H9 (cell line): Measurements from ENCODE around the gene ATP6V1B1. TPM values are rescaled to one million over a fixed set of nuclear protein-coding genes. Genes with fewer than 3 reads are reported as not detected.

Source experiments
- DNase-seq: peaks from one replicate; pipeline ENCODE4 v3.0.0-alpha.2; 2017
- H2AFZ ChIP-seq: one replicate; pipeline ENCODE4 v1.6.1; 2013; ENCODE audit warnings: mild to moderate bottlenecking, low read length, control low read depth, moderate library complexity
- H2AK5ac ChIP-seq: 2 replicates; pipeline ENCODE4 v1.6.1; 2013; ENCODE audit warnings: low read length, control low read depth, mixed read lengths; ENCODE audit not compliant: insufficient read length
- H2BK120ac ChIP-seq: one replicate; pipeline ENCODE4 v1.6.1; 2013; ENCODE audit warnings: low read depth, mild to moderate bottlenecking, low read length, control low read depth, inconsistent platforms; ENCODE audit not compliant: poor library complexity, severe bottlenecking
- H2BK12ac ChIP-seq: 2 replicates; pipeline ENCODE4 v1.6.1; 2013; ENCODE audit warnings: low read length, control low read depth, mixed read lengths, low read depth; ENCODE audit not compliant: insufficient read length
- H2BK15ac ChIP-seq: 2 replicates; pipeline ENCODE4 v1.6.1; 2013; ENCODE audit warnings: low read depth, low read length, control low read depth
- H2BK20ac ChIP-seq: one replicate; pipeline ENCODE4 v1.6.1; 2013; ENCODE audit warnings: low read depth, mild to moderate bottlenecking, low read length, control low read depth, inconsistent platforms; ENCODE audit not compliant: poor library complexity, severe bottlenecking
- H2BK5ac ChIP-seq: 2 replicates; pipeline ENCODE4 v1.6.1; 2013; ENCODE audit warnings: low read length, control low read depth, mixed read lengths; ENCODE audit not compliant: insufficient read length
- H3K14ac ChIP-seq: 2 replicates; pipeline ENCODE4 v1.6.1; 2013; ENCODE audit warnings: low read length, control low read depth; ENCODE audit not compliant: insufficient read depth
- H3K18ac ChIP-seq: 2 replicates; pipeline ENCODE4 v1.6.1; 2013; ENCODE audit warnings: low read depth, mild to moderate bottlenecking, mixed read lengths, low read length, control low read depth; ENCODE audit not compliant: insufficient read length
- H3K23ac ChIP-seq: 2 replicates; pipeline ENCODE4 v1.6.1; 2013; ENCODE audit warnings: low read length, control low read depth, mixed read lengths, low read depth; ENCODE audit not compliant: insufficient read length
- H3K23me2 ChIP-seq: 2 replicates; pipeline ENCODE4 v1.6.1; 2013; ENCODE audit warnings: low read depth, mild to moderate bottlenecking, mixed read lengths, low read length, control low read depth; ENCODE audit not compliant: insufficient read length, poor library complexity, severe bottlenecking
- H3K27ac ChIP-seq: 2 replicates; pipeline ENCODE4 v1.5.1; 2013; ENCODE audit warnings: low read length, control low read depth, mixed read lengths, low read depth; ENCODE audit not compliant: insufficient read length
- H3K27me3 ChIP-seq: 2 replicates; pipeline ENCODE4 v1.6.1; 2013; ENCODE audit warnings: low read length, control low read depth, inconsistent platforms; ENCODE audit not compliant: insufficient read depth
- H3K4ac ChIP-seq: 2 replicates; pipeline ENCODE4 v1.6.1; 2013; ENCODE audit warnings: low read depth, mild to moderate bottlenecking, control low read depth, inconsistent platforms, low read length, moderate library complexity
- H3K4me1 ChIP-seq: 2 replicates; pipeline ENCODE4 v1.6.1; 2013; ENCODE audit warnings: low read length, control low read depth, inconsistent platforms; ENCODE audit not compliant: insufficient read depth
- H3K4me2 ChIP-seq: 2 replicates; pipeline ENCODE4 v1.6.1; 2013; ENCODE audit warnings: low read length, control low read depth, mixed read lengths; ENCODE audit not compliant: insufficient read length, insufficient read depth
- H3K56ac ChIP-seq: 2 replicates; pipeline ENCODE4 v1.6.1; 2013; ENCODE audit warnings: low read depth, mild to moderate bottlenecking, mixed read lengths, low read length, control low read depth; ENCODE audit not compliant: insufficient read length
- H3K79me1 ChIP-seq: 2 replicates; pipeline ENCODE4 v1.6.1; 2013; ENCODE audit warnings: low read depth, mild to moderate bottlenecking, moderate library complexity, low read length, control low read depth, inconsistent platforms; ENCODE audit not compliant: insufficient read depth, poor library complexity, severe bottlenecking
- H3K79me2 ChIP-seq: 2 replicates; pipeline ENCODE4 v1.6.1; 2013; ENCODE audit warnings: low read length, control low read depth, inconsistent platforms; ENCODE audit not compliant: insufficient read depth
- H3K9ac ChIP-seq: 2 replicates; pipeline ENCODE4 v1.6.1; 2013; ENCODE audit warnings: low read length, control low read depth, mixed read lengths; ENCODE audit not compliant: insufficient read length; ENCODE audit errors: extremely low read depth
- H3K9me3 ChIP-seq: one replicate; pipeline ENCODE4 v1.6.1; 2013; ENCODE audit warnings: low read depth, low read length, inconsistent platforms; ENCODE audit not compliant: control insufficient read depth
- H3T11ph ChIP-seq: one replicate; pipeline ENCODE4 v1.6.1; 2013; ENCODE audit warnings: mild to moderate bottlenecking, low read length, control low read depth, inconsistent platforms
- H4K20me1 ChIP-seq: one replicate; pipeline ENCODE4 v1.6.1; 2013; ENCODE audit not compliant: control insufficient read depth, insufficient read length, insufficient read depth
- H4K5ac ChIP-seq: 2 replicates; pipeline ENCODE4 v1.6.1; 2013; ENCODE audit warnings: low read depth, mild to moderate bottlenecking, mixed read lengths, low read length, control low read depth; ENCODE audit not compliant: insufficient read length
- H4K8ac ChIP-seq: replicated peaks from 2 replicates; pipeline ENCODE4 v1.6.1; 2013; ENCODE audit warnings: low read length, control low read depth, mixed read lengths, low read depth; ENCODE audit not compliant: insufficient read length
- H4K91ac ChIP-seq: 2 replicates; pipeline ENCODE4 v1.6.1; 2013; ENCODE audit warnings: low read depth, mild to moderate bottlenecking, moderate library complexity, mixed read lengths, low read length, control low read depth; ENCODE audit not compliant: insufficient read length
- H3K27ac Mint-ChIP-seq, 3 experiments: 2 replicates in 2 of 3; 3 replicates in 1 of 3; pipeline ENCODE4 v1.8.0; 2020 to 2021; ENCODE audit warnings: mixed read lengths in 3 of 3, mild to moderate bottlenecking in 1 of 3, moderate library complexity in 1 of 3
- H3K27me3 Mint-ChIP-seq: 2 replicates; pipeline ENCODE4 v1.8.0; 2021; ENCODE audit warnings: low read depth, mild to moderate bottlenecking, moderate library complexity, mixed read lengths
- H3K36me3 Mint-ChIP-seq, 3 experiments: 2 replicates in 2 of 3; 3 replicates in 1 of 3; pipeline ENCODE4 v1.8.0; 2020 to 2021; ENCODE audit warnings: low read depth in 3 of 3, mixed read lengths in 3 of 3; ENCODE audit not compliant: insufficient read depth in 1 of 3
- H3K4me1 Mint-ChIP-seq, 2 experiments: 2 replicates each; pipeline ENCODE4 v1.8.0; 2020; ENCODE audit warnings: mixed read lengths in 2 of 2
- H3K4me3 Mint-ChIP-seq, 2 experiments: 2 replicates in 1 of 2; 3 replicates in 1 of 2; pipeline ENCODE4 v1.8.0; 2020 to 2021; ENCODE audit warnings: mild to moderate bottlenecking in 2 of 2, mixed read lengths in 2 of 2, moderate library complexity in 1 of 2
- H3K9me3 Mint-ChIP-seq, 2 experiments: 2 replicates in 1 of 2; 3 replicates in 1 of 2; pipeline ENCODE4 v1.8.0; 2020; ENCODE audit warnings: mild to moderate bottlenecking in 2 of 2, mixed read lengths in 2 of 2, moderate library complexity in 1 of 2
- WGBS: extraction: QIAGEN DNeasy Blood & Tissue Kit; methylation state at CpG from one replicate; pipeline ENCODE4 v1.1.7; 2013; ENCODE audit warnings: missing lambda C conversion rate, low lambda C conversion rate, mixed read lengths; ENCODE audit not compliant: insufficient read length; ENCODE audit errors: extremely low coverage; 5-methylcytosine and 5-hydroxymethylcytosine counted together
- total RNA-seq: library from RNA; stranded (reverse); gene quantifications from 2 replicates; pipeline ENCODE4 v1.2.1, GENCODE V29; 2021
- TF ChIP-seq, protein P1 (sequence below): fragments of 200-600 bp; sonication (generic); conservative IDR thresholded peaks from 3 replicates; pipeline ENCODE4 v1.8.0; 2021; ENCODE audit warnings: antibody characterized with exemption, mild to moderate bottlenecking

The ATP6V1B1 gene
- total RNA-seq, 1 experiment from 2014 or later: not detected

GRCh38 chr2:70964133-70964532, 28.4 kb downstream of the ATP6V1B1 start:
- Mint-ChIP-seq H3K36me3 (no peaks in the 10 kb centered on the region), H3K9me3 (no peaks in the 10 kb centered on the region; a peak in 2 of 5 replicates), H3K27ac (no peak overlapping the region), H3K4me1 (peaks cover 3 to 5% of the 10 kb centered on the region in 2 experiments), H3K4me3 (0 out of 5 replicates have a peak overlapping the region, but pooled peaks of 1 of the 2 experiments have one; percentile 14), H3K27me3 (peaks cover 89% of the 10 kb centered on the region)
- Histone ChIP-seq H4K8ac (no peak overlapping the region), H2AFZ (no peak overlapping the region), H2BK12ac (no peak overlapping the region), H4K5ac (no peak overlapping the region), H3K4me1 (no peaks in the 10 kb centered on the region), H3T11ph (no peak overlapping the region), H4K91ac (no peak overlapping the region), H2BK20ac (no peak overlapping the region), H2AK5ac (no peak overlapping the region), H4K20me1 (no peaks in the 10 kb centered on the region), H3K79me2 (no peaks in the 10 kb centered on the region), H3K4me2 (peak overlapping the region; percentile 42), H3K27me3 (peaks cover 15% of the 10 kb centered on the region; the same call in 1 of the 2 replicates), H2BK5ac (no peak overlapping the region), H3K23me2 (peaks cover 7% of the 10 kb centered on the region), H3K79me1 (no peaks in the 10 kb centered on the region), H3K9ac (no peak overlapping the region), H3K23ac (no peak overlapping the region), H3K27ac (no peak overlapping the region), H3K14ac (no peak overlapping the region), H3K56ac (no peak overlapping the region), H3K4ac (no peak overlapping the region), H3K9me3 (no peaks in the 10 kb centered on the region), H3K18ac (no peak overlapping the region), H2BK120ac (no peak overlapping the region), H2BK15ac (no peak overlapping the region)
- no CpG with 5 or more reads among the region's 4 CpGs for WGBS
- no peak for DNase-seq
- TF ChIP-seq, protein P1, sequence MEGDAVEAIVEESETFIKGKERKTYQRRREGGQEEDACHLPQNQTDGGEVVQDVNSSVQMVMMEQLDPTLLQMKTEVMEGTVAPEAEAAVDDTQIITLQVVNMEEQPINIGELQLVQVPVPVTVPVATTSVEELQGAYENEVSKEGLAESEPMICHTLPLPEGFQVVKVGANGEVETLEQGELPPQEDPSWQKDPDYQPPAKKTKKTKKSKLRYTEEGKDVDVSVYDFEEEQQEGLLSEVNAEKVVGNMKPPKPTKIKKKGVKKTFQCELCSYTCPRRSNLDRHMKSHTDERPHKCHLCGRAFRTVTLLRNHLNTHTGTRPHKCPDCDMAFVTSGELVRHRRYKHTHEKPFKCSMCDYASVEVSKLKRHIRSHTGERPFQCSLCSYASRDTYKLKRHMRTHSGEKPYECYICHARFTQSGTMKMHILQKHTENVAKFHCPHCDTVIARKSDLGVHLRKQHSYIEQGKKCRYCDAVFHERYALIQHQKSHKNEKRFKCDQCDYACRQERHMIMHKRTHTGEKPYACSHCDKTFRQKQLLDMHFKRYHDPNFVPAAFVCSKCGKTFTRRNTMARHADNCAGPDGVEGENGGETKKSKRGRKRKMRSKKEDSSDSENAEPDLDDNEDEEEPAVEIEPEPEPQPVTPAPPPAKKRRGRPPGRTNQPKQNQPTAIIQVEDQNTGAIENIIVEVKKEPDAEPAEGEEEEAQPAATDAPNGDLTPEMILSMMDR: no peak
